Activated T-cell treated with anti-CD3 and anti-CD28 coated beads for 48 hours (primary cell): ENCODE measurements around the gene HSD17B12.
A peak's percentile ranks its signal among the peaks of the same experiment; 100 is the strongest.

Source experiments
- DNase-seq: peaks from one replicate; pipeline ENCODE4 v3.0.0-alpha.2; 2020; ENCODE audit warnings: low read depth

HSD17B12 gene

DNA sequence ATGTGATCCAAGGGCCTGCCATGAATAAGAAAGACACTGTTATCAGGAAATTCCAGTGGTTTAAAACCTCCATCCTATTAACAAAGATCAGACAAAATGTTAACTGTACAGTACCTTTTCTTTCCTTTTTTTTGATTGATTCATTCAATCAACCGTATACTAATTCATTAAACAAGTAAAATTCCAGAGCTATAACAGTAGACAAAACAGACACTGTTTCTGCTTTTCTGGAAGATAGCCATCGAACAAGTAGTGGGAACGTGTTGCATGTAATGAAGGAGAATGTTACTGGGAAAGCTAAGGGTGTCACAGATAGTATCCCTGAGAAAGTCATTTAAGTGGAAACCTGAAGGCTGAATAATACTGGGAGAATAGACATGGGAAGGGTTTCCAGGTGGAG, 126.4 kb downstream of the HSD17B12 start:
- DNase-seq: no peak

DNA sequence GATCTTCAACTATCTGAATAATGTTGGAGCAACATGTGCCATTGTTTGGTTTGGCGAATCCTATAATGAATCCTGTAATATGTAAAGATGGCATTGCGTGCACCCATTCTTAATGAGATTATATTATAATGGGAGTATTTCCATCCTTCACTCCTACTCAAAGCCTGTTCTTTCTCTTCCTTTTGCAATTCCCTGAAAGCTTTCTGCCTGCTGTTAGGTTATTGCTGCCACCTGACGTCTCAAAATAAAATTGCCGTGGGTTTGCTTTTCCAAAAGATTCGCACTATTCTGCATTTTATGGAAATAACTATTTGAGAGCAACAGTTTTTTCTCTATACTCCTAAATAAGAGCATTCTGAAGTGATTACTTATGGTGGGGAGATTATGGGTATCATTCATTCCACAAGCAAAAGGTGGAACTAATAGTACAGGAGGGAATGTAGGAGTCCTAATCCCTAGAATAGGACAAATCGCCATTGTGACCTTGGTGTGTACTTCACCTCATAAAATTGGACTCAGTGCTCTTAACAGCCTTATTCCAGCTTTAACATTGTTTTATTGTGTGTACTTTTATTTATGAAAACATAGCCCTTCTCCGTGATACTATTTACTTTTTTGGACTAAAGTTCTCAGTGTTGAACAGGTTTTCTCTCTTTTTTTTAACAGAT, 130.5 kb downstream of the HSD17B12 start:
- DNase-seq: no peak

DNA sequence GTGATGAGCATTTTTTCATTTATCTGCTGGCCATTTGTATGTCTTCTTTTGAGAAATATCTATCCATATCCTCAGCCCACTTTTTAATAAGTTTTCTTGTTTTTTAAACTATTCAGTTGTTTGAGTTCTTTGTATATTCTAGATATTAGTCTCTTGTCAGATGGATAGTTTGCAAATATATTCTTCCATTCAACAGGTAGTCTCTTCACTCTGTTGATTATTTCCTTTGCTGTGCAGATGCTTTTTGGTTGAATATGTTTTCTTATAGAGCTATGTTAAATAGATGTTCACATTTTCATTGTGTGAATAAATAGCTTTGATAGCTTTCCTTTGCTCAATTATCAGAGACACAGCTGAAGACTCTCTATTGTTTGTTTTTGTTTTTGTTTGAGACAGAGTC, 131.9 kb downstream of the HSD17B12 start:
- no peak for DNase-seq

DNA sequence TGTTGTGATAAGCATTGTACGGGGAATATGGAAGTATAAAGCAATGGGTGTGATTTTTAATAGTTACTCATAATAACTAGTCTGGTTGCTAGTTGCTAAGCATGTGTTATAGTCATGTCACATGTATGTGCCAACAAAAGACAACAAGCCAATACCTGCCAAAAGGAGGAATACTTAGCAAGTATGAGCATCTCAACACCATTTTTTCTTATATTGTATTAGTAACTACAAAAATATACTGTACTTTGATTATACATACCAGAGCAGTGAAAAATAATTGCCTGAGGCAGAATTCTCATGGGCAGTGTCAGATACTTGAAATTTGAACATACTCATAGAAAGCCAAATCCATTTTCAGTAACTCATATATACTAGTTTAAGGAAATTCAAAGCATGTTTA, 137.7 kb downstream of the HSD17B12 start:
- DNase-seq: no peak

DNA sequence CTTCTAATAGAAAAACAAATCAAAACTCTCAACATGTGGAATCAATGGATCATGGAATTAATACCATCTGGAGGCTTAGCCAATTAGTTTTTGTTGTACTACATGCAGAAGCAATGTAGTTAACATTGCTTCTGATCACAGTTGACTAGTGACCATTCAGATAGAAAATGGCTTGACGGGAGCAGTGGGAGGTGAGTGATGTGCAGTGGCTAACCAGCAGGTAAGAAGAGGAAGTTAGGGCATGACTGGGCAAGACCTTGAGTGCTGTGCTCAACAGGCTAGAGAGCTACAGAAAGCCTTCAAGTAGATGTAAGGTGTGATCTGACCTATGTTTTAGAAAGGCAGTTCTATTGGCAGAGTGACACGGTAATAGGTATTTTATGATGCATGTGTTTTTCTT, 139.4 kb downstream of the HSD17B12 start:
- DNase-seq: no peak

DNA sequence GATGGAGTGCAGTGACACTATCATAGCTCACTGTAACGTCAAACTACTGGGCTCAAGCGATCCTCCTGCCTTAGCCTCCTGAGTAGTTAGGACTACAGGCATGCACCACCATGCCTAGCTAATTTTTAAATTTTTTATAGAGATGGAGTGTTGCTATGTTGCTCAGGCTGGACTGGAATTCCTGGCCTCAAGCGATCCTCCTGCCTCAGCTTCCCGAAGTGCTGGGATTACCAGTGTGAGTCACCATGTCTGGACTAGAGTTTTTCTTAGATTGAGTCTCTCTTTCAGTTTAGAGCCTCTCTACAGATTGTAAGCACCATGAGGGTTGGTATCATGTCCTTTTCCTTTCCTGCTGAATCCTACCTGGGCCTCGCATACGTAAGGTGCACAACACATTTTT, 142.8 kb downstream of the HSD17B12 start:
- no peak for DNase-seq

DNA sequence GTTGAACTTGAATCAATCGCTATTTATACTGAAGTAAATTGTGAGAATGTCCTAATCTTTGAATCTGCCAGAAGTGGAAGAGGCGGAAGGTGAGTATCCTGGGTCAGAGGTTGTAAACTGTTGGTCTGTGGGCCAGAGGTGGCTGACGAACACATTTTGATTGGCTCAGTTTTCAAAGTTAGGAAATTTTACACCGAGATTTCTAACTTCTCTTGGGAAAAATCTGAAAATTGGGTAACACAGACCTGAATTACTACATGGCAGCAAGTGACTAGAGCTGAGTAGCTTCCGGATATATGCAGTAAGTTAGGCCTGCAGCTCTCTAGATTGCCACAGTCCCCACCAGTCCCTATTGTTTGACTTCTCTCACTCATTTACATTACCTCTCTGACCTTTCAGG, 143.3 kb downstream of the HSD17B12 start:
- DNase-seq: no peak

DNA sequence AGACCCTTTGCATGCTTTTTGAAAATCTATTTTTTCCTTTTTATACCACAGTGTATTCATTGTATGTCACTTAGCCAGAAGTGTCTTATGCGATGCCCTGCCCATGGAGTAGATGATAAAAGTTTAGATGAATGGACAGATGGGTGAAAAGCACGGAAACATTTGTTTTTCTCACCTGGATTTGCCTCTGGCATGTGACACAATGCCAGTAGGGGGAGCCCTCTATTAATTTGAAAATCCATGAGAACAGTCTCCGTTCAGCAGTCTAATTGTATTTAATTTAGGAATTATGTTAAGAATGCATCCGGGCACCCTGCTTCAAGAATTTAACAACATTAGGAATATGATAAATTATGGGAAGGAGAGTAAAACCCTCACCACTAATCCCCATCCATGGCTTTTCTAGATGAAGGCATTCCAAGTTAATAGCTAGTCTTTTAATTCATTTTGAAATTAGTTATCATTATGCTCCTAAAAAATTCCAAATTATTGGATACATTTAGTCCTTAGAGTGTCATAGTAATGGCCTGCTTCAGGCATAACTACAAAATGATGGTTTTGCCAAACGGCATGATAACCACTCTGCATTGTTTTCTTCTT, 144.8 kb downstream of the HSD17B12 start:
- no peak for DNase-seq

DNA sequence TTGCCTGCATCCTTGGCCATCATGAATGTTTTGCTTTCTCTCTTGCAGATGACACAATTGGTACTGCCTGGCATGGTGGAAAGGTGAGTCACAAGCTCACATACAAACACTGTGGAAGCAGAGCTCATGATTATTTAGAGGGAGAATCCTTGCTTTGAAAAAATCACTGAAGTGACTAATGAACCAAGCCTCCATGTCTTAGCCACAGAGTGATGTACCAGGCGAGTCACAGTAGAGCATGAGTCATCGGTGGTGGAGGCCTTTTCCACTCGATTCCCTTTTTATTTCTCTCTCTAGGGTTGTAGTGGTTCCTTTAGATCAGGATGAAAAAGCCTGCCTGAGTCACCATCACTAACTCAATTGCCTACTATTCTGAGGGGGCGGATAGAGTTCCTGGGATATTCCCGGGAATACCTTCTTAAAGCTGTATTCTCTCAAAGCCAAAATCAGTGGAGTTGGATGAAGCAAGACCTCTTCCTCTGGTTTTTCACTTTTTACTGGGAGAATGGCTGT, 150.4 kb downstream of the HSD17B12 start:
- peak; percentile 45 for DNase-seq

DNA sequence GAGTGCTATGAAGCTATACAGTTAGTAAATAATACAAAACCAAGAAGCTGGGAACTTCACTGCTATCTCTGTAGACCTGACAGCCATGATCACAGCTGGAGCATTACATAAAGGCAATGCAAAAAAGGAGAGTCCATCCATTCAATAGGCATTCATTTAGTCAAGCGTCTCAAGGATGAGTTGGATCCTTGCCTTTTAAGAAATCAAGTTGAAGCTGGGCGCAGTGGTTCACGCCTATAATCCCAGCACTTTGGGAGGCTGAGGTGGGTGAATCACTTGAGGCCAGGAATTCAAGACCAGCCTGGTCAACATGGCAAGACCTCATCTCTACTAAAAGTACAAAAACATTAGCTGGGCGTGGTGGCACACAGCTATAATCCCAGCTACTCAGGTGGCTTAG, 152.0 kb downstream of the HSD17B12 start:
- no peak for DNase-seq

DNA sequence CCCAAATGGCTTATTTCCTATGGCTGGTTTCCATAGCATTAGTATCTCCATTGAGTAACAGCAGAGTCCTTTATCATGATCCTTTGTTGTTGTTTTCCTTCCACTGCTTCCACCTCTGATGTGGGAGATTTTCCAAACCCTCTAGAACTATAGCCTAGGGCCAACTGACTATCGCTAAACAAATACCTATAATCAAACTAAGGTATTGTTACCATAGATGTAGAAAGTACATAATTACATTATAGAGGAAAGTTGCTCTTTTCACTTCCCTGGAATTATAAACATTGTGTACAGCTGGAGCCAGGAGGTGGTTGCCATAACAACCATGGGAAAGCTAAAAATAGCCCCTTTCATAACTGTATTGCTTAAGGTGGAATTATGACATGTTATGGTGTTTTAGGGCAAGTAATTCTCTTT, 153.1 kb downstream of the HSD17B12 start:
- no peak for DNase-seq

DNA sequence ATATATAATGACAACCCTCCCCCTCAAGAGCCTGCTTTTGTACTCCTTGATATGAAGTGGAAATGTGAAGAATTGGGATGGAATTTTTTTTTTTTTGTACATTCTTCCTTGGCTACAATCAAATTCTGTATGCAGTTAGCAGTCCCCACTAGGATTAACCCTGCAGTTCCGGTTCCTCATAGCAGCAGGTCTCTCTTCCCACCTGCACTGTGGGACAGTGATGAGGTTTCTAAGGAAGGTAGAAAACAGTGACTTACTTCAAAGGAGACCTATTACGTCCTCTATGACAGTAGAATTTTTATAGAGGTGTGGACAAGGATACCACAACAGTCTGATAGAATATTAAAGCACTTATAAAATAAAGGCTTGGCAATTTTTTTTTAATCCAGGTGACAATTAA, 153.7 kb downstream of the HSD17B12 start:
- no peak for DNase-seq

DNA sequence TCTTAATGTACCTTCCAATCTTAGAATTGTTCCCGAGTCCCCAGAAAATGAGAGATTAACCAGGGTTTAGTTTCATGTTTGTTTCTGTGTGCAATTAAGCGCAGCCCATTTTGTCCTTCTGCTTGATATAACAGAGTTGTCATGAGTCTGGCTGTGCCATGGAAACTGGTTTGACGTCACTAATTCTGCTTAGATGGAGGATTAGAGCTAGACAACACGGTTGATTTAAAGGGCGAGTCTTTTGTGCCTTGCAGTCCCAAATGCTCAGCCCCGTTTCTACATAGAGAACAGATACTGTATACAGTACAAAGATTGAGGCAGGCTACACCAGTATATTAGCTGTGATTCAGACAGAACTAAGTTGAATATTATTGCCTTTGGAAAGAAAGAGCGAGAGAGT, 154.6 kb downstream of the HSD17B12 start:
- no peak for DNase-seq

DNA sequence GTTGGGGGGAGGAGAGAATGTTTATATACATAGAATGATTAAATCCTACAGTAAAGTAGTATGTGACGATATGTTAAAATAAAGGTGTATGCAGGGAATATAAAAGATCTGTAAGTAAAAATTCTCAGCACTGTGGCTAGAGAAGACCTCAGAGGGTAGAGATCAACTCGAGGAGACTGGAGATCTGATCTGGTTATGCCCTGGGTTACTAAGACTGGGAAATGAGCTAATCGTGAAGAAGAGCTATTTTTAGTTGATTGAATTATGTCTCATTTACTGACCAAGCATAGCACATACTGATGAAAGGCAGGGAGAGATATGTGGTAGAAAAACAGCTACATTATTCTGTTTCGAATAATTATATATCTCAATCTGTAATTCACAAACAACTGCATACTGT, 157.3 kb downstream of the HSD17B12 start:
- no peak for DNase-seq

DNA sequence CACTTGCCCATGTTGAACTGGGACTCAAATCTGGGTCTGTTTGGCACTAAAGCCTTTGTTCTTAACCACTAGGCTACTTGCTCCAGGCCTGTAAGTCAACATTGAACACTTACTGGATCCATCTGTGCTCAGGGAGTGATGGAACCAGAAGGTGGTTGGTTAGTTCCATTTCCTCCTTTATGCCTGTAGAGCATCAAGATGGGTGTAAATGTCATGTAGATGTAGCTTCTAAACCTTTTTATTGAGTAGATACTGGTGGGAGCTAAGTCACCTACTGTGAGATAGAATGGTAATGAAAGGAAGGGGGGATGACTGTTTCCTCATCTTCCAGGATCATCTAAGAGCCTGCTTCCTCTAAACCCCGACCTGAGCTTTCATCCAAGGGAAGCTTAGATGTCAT, 161.5 kb downstream of the HSD17B12 start:
- DNase-seq: no peak

DNA sequence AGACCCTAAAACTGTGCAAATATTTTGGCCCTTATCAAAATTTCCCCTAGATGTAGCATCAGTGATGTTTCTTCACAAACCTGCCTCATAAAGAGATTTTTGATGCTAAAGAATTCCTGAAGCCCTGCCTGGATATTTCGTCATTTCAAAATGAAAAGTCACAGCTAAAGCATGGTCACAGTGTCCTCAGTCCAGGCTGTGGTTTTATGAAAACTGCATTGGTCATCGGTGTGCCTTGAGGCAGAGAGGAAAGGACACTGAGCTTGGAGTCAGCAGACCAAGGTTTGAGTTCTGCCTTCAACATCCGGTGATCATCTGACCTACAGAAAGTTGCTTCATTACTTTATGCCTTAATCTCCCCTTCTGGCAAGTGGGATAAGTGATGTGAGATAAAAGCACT, 165.3 kb downstream of the HSD17B12 start:
- no peak for DNase-seq

DNA sequence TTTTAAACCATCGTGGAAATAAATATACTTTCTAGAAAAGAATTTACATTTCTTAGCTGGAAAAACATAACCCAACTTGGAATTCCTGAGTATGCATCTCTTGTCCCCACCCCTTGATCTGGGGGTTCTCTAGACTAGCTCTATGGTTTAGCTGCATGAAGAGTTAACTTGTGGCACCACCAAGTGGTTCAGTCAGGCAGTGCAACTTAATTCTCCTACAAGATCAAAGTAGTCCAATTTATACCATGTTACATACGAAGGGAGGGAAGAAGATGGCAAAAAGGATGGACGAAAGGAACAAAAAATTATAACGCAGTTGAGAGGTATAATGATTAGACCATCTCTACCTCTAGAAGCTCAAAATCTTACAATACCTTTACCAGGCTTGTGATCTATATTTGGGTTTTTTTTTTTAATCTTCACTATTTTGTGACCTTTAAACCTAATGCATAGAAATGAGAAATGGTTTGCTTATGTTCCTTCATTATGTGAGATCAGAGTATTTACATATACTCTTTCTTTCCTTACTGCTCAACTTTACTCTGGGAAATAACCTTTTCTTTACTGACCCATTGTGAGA, 171.6 kb downstream of the HSD17B12 start:
- peak; percentile 34 for DNase-seq

DNA sequence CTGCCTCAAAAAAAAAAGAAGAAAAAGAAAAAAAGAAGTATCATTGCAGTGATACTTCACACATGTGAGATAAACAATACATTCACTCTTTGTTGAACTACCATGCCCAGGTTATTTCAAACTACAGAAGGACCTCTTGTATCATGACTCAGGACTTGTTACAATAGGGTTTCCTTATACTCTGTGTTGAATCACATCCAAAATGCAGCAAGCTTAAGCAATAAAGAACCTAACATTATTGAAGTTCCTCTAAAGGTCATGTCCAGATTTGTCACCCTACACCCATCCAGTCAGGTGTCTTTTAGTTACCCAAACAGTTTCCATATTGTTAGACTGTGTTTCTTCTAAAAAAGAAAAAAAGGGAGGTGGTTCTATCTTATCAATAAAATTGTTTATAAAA, 173.2 kb downstream of the HSD17B12 start:
- DNase-seq: no peak

DNA sequence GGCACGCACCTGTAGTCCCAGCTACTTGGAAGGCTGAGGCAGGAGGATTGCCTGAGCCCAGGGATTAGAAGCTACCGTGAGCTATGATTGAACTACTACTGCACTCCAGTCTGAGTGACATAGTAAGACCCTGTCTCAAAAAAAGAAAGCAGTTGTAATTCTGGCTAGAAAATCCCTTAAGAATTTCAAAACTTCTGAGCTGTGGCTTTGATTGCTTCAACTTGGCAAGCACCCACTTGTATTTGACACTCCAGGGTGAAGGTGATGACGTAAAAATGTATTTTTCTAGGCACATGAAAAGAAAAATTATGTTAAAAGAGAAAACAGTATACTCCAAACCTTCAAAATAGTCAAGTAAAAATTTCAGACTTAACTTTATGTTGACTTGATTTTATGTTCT, 176.5 kb downstream of the HSD17B12 start:
- no peak for DNase-seq

DNA sequence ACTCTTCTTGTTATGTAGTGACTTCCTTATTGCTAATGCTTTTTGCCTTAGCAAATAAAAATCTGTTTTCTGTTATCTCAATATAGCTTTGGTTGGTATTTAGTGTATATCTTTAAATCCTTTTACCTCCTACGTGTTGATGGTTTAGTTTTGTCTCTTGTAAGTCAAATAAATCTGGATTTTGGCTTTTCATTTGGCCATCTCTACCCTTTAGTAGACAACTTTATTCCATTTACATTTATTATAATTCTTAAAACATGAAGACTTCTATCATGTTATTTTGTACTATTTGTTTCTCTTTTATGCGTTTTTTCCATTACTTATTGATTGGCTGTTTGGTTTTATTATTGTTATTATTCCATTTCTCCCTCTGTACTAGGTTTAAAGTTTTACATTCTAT, 180.6 kb downstream of the HSD17B12 start:
- DNase-seq: no peak

DNA sequence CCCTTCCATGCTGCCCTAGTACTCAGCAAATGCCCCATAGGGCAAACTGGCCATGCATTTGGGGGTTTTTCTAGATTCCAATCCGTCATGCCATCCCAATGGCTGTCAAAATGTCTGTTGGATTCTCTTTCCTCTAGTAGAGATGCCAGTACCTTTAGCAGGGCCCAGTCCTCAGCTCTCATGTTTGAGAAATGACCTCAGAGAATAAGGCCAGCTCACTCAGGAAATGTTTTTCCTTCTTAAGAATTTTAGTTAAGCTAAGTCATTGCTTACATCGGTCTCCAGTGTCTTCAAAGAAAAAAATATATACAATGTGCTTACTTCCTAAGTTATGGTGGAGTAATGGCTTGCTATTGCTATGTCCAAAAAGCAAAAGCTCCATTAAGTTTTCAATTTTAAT, 186.0 kb downstream of the HSD17B12 start:
- no peak for DNase-seq

DNA sequence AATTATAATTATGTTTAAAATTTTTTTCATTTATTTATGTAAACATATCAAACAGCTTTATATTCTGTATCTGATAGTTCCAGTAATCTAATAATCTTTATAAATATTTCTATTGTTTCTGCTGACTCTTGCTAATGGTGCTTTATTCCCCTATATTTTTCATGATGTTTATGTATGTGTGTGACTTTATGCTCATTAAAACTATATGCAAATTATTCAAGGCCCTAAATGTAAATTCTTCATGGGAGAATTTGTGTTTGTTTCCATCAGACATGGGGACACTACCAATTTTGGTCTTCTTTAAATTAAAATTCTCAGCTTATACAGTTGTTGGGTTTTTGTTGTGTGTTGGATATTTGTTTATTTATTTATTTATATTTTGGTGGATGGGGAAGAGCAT, 186.4 kb downstream of the HSD17B12 start:
- no peak for DNase-seq

DNA sequence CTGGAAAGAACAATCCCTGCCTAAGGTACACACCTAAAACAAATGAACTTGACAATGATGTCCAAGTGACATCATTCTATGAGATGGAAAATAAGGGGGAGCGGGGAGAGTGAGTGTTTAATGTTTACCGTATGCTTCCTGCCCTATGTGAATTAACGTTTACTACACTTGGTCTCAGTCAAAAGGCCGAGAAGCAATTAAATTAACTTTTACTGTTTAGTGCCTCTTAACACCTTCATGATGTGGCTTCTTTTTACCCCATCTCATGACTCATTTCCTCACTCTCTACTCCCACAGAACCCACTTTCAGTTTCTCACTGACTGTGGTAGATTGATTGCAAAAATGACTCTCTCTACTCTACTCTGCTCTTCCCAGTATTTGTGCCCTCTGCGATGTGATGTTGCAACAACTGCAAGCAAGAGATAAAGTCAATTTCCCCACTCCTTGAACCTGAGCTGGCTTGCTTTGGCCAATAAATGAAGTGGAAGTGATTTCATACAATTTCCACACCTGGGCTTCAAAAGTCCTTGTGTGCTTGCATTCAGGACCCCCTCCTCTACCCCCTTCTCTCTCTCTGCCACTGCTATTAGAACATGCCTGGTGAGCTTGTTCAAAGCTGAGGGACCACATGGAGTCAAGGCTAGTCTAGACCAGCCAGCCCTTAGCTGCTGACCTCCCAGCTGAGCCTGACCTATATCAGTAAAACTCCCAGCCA, 188.5 kb downstream of the HSD17B12 start:
- DNase-seq: peak; percentile 16
